Activated effector memory CD4-positive, alpha-beta T cell treated with anti-CD3 and anti-CD28 coated beads, Interleukin-2, amount 50 U/mL, for 16 hours (primary cell): ENCODE measurements around the gene HMX1.

ENCODE experiments used
- DNase-seq: peaks from one replicate; pipeline ENCODE4 v3.0.0-alpha.2; 2020

HMX1 gene

DNA sequence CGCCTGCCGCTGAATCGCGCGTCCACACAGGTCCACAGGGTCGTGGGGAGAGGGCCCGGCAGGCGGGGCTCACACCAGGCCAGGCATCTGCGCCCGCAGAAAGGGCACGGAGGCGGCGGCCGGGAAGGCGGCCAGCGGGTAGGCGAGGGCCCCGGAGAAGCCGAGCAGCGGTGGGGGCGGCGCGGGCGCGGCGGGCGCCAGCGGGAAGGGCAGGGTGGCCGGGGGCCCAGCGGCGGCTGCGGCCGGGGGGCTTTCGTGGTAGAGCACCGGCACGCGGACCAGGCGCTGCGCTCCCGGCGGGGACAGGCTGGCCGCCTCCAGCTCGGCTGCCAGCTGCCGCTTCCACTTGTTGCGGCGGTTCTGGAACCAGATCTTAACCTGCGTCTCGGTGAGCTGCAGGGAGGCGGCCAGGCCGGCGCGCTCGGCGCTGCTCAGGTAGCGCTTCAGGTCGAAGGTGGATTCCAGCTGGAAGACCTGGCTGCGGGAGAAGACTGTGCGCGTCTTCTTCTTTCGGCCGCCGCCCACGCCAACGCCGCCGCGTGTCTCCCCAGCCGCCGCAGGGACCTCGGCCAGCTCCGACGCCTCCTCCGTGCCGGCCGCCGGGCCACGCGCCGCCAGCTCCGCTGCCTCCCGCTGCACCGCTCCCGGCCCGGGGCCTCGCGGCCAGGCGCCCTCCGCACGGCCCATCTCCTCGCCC is 3.9 kb downstream of the HMX1 start:
- no peak for DNase-seq

DNA sequence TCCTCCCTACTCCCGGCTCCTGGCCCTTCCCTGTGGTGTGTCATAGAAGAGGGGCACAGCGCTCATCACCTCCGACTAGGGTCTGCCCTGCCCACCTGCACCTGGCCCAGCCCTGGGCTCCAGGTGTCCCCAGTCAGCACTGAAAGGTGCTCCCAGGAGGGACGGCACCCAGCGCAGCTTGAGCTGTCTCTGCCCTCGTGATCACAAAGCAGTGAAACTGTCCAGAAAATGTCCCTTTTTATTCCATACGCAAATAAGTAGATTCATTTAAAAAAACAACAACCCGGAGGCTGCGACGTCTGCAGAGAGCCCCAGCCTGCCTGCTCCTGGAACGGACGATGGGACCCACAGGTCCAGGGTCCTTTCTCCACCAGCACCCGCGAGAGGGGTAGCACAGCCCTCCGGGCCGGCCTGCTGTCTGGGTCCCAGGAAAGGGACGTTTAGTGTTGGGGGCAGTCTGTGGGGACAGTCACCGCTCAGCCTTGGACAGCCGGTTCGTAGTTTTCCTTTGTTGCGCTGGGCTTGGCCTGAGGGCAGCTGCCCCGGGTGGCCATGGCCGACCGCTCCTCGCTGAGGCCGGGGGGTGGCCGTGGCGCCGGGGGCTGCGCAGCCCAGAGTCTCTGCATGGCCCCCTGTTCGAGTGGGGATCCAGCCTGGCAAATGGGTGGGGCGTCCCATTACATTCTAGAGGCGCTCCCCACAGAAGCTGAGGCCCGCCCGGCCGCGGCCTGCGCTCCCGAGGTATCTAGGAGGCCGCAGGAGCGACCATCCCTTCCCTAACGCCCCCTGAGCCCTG is 4.6 kb downstream of the HMX1 start:
- DNase-seq = no peak

DNA sequence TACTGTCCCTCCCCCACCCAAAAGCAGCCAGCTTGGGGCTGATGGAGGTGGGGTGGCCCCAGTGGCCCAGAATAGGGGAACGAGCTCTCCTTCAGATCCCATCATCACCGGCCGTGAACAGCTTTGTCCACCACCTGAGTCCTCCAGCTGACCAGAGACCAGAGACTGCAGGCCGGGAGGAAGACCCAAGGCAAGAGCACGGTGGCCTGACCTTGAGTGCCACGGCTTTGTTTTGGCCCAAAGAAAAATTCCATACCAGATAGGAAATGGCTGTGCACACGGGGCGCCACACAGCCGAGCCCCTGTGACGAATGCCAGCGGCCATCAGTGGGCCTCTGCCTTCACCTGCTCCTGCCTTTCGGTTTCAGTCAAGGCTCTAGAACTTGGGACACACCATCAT is 5.2 kb downstream of the HMX1 start:
- DNase-seq = no peak

DNA sequence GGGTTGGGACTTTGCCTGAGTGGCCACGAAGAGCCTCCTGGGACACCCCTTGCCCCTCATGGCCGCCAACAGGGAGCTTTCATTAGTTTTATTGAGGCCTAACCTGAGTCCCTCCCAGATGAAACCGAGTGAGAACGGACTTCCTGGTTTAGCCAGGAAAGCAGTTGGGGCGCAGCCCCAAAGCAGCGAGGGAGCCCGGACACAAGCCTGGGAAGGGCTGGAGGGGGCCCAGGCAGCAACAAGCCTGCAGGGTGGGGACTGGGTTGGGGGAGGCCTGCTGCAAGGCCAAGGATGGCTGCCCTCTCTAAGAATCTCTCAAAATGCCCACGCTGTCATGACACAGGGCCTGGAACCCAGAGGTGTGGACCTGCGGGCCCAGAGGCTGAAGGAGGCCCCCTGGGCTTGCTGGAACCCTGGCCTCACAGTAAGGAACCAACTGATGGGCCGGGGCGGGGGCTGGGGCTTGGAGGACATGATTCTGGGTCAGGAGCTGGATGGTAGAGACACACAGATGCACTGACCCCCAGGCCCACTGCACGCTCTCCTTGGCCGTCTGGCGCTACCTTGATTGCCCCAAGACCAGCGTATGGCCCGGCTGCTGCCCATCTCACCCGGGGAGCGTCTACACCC is 5.8 kb downstream of the HMX1 start:
- DNase-seq = no peak

DNA sequence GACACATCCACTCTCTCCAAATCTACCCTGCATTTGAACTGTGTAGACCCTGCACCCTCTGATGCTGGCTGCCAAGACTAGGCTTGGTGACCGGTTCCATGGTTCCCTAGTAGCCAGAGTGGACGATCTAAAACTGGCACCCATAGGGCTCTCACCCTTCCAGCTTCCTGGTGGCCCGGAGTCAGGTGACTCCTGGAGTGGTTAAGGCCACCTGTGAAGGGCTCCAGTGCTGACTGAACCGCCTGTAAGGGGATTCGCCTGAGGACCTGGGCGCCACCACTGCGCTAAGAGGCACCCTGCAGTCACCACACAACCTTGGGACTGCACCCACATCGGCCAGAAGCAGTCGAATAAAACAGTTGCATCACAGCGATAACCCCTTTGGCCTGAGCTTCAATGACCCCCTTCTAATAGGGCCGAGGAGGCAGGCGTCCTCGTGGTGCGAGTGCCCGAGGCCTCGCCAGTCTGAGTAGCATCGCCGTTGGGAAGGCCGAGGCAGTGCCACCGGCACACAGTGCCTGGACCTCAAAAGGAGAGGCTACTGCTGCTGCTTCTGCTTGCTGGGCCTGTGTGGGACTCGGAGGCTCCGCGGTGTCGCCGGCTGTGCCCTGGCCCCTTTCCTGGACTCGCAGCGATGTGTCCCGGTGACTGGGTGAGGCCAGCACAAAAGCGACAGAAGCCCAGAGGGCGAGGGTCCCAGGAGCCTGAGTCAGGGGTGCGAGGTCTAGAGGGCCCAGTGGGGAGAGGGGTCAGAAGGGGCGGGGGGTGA is 6.5 kb downstream of the HMX1 start:
- DNase-seq = no peak

DNA sequence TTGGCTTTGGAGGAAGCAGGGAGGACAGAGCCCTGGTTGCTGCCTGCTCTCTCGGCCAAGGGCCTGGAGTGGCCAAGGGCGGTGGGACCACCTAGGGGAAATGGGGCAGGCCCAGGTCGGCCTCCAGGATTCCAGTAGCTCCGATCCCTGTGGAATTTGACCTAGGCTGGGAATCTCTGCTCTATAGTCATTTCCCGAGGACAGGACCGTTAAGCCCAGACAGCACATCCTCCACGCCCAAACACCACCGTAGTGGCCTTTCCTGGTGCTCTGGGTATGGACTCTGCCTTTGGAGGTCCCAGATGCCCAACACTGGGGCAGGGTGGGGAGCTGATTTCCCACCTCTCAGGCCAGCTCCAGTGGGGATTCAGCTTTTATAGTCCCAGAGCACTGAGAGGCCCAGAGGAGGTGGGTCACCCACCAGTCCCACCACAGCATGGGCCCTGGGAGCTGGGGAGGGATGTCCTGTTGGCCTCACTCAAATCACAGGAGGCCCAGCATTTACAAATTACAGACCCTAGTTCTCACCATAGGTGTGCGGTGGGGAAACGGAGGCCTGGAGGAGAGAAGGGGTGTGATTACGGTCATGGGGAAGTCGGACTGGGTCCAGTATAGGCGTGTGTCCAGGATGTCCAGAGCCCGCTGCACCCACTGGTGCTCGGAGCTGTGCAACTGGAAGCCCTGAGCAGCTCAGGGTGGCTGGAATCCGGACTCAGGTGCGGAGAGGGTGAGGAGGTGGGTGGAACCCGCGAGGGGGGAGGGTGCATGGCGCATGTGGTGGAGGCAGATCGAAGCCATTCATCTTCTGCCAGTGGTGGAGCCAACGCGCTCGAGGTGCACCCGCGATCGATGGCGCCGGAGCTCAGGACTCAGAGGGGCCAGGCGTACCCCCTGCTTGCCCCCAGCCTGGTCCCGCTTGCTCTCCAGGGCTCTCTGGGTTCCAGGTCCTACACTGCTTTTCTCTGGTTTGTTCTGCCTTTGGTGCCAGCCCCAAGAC is 7.7 kb downstream of the HMX1 start:
- no peak for DNase-seq

DNA sequence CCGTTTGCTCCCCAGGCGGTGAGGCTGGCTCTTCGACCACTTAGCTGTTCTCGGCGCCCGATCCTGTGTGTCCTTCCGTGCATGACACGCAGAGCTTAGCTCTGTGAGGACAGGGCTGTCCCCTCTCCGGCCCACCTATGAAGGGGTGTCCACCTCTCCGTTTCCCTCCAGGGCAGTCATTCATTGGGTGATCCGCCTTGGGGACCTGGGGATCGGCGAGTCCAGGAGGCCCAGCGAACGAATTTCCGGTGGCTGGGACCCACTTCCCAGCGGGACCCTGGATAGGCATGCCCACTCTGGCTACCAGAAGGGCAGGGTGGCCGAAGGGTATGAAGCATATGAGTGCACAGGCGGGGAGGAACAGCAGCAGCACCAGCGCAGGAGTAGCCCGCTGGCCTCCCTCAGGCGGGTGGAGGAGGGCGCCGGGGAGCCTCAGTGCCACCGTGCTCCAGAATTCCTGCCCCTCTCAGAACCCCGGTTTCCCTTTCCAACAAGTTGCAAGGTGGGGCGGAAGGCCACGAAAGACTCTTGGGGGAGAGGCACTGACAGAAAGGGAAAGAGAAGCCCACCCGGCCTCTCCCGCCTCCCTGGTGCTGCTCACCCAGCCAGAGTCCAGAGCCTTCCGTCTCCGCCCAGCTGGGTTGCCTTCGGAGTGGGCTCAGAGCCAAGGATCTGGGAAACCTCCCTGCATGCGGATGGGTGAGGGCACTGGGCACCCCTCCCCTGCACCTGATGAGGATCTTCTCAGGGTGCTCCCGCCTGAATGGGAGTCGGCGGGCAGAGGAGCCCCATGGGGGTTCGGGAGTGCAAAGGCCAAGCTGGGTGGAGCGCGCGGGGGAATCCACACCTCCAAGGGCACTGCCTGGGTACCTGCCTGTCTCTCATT is 8.6 kb downstream of the HMX1 start:
- DNase-seq = no peak

DNA sequence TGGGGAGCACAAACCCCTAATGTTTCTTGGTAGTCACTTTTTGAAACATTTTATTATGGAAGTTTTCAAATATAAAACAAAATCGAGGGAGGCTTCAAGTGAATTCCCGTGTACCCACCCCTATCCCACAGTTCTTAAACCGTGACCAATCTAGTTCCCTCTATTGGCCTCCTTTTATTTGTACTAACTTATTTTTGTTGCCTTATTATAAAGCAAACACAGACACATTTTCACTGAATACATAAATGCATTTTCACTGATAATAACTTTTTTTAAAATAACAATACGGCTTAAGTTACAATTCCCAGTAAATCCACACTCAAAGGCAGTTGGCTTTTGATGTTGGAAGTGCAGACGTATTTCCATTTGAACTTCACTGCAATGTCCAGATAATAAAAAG is 9.3 kb downstream of the HMX1 start:
- DNase-seq = no peak

DNA sequence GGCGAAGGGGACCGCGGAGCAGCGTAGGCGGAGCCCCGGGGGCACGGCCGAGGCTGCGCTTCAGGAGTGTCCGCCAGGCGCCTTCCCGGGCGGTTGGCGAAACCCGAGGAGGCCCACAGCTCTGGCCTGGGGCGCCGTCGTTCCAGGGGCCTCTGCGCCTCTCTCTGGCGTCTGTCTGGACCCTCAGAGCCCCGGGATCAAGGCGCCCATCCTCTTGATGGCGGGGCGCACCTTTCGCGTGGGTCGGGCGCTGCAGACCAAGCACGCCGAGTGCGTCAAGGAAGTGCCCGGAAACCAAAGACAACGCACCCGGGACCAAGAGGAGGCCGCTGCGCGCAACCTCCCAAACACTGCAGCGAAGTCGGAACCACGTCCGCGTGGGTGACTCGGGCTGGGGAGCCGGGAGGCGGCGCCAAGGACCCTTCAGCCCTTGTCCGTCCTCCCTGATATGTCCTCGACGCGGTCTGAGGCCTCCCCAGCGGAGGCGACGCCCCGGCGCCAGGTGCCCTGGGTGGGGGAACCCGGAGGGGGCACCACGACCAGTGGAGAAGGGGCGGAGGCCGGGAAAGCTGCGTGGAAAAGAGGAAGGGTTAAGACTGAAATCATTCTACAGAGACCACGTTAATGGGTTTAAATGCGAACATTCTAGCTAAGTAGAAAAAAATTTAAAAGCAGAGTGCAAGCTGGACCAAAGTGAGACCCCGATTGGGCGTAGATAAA is 9.9 kb downstream of the HMX1 start:
- DNase-seq = no peak

DNA sequence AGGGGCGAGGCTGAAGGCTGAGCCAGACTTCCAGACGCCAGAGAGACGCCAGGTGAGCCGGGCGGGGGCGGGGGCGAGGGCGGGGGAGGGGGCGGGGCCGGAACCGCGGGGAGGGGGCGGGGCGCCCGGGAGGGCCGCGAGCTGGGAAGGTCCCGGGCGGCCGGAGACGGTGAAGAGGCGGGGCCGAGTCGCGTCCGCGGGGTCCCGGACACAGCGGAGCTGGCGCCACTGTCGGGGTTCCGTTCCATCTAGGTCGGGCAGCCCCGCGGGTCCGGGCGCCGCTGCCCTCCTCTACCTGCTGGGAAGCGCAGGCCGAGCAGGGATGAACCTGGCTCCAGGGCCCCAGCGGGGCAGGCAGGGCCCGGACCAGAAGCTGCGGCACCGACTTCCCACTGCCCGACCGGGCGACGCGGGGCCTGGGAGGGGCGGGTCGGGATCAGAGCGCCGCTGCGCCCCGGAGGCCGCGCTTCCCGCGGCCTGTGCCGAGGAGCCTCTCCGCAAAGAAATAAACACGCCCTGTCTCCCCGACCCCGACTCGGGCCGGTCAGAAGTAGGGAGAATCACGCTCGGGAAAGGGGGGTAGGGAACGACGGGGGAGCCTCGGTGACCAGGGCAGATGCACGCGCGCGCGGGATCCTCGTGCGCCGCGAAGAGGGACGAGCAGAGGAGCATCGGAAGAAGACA is 10.6 kb downstream of the HMX1 start:
- no peak for DNase-seq

DNA sequence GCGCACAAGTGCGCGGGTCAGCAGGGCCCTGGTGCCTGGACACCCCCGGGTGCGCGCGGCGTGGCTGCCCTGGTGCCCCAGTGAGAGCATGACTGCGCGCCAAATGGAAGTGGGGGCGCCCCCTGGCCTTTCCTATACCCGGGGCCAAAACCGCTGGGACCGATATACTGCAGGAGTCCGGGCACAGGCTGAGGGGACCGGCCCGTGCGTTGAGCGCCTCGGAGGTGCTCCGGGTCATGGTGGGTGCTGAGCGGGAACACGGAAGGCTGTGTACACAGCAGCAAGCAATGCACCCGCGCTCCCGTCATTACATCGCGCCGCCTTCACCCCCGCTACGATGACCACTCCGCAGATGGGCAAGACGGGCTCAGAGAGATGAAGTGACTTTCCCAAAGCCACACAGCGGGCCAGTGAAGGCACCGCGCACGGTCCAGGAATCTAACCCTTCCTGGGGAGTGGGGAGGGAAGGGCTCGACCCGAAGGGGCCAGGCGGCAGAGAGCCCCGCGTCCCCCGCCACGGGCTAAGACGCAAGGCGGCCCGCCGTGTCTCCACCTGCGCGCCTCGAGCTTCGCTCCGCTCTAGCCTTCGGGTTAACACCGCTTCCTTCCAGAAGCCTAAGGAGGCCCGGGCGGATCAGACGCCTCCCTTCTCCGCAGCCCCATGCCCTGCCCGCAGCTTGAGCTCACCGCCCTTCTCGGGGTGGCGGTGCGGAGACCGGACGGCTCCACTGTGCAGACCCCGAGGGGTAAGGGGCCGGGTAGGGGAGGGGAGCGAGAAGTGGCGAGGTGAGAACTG is 11.3 kb downstream of the HMX1 start:
- no peak for DNase-seq

DNA sequence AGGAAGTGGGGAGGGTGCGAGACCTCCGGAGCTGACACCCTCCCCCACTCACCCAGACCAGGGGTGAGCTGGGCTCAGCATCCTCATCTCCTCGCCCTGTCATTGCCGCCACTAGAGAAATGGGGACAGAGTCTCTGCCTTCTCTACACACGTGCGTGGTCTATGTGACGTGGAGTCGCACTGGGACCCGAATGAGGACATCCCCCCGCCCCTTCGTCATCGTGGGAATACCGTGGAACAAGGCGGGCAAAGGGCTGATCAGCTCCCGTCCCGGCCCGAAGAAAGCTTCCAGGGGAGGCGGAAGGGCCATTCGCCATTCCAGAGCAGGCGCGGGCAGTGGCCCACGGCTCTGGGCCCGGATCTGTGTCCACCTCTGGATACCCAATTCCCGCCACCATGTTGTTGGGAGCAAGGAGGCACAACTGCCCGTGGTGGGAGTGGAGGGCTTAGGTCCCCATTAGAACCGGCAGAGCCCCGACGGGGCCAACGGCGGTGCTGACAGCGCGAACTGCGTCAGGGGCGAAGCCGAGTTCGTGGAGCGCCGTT is 12.0 kb downstream of the HMX1 start:
- no peak for DNase-seq

DNA sequence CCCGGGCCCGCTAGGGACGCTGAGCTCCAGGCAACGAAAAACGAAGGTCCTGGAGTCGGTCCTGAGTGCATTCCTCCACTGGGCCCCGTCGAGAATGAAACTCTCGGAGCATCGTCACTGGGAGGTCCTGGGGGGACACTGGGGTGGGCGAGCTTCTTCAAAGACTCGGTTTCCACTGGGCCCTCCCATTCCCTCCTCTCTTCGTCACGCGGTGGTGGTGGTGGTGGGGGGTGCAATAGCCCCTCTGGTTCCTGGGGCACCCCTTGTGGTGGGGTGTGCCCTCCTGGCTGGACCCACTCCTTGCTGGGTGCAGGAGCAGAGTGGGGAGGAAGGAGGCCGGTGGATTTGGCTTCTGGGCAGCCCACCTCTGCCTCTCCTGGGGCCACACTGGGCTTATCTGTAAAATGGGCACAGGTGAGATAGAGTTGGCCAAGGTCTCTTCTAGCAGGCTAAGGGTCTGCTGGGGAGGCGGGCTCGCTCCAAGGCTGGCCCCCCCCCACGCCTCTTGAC is 12.9 kb downstream of the HMX1 start:
- no peak for DNase-seq

DNA sequence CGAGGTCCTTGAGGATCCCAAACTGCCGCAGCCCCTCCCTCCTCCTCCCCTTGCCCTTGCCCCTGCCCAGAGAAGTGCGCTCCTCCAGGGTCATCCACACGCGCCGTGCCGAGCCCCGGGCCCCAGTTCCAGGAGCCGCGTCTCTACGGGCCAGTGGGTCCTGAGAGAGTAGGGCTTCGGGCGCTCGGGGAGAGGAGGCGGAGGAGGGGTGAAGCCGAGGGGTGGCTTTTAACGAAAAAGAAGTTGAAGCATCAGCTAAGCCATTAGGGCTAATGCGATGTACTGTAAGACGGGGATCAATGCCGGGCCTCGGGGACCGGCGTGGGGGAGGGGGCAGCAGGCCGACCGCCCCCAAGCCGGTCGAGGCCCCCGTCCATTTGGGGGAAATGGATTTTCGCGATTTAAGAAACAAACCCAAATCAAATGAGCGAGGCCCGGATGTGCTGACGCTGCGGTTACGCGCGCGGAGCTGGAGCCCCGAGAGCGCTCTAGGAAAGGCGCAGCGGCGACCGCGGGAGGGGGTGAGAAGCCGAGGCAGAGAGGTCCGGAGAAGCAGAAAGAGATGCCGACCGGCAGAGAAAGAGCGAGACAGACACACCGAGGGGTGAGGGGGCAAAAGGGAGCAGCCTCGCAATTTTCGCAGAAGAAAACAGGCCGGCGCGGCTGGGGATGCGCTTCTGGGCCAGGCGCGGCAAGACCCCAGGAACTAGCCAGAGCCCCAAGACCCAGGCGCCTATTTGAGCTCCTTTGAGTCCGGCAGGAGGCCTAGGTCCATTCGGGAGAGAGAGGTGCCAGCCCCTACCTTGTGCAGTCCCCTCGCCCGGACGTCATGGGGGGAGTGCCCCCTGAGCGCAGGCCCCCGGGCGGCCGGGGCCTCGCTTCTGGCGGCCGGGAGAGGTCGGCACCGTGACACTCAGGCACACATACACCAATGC is 13.6 kb downstream of the HMX1 start:
- no peak for DNase-seq

DNA sequence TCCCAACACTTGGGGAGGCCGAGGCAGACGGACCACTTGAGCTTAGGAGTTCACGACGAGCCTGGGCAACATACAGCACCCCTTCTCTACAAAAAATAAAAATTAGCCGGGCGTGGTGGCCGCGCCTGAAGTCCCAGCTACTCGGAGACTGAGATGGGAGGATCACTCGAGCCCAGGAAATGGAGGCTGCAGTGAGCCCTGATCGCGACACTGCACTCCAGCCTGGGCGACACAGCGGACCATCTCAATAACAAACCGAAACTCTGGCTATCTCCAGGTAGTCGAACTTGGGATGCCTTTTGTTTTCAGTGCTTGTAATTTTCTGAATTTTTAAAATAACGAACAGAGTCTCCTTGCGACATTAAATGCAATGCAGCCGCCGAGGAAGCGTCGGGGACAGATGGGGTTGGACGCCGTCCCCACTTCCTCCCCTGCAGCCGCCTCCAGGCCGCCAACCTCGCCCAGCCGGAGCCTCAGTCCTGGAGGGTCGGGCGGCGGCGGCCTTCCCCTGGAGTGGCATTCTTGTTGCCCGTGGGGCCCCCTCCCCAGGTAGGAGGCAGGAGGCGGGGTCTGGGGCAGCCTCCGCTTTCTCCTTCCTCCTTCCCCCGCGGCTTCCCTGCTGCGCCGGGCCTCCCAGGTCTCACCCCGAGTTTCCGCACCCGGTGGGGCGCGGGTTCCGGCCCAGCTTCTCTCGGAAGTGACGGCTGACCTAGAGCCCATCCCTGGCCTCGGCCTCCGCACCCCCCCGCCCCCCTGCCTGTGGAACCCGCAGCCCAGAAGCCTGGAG is 14.6 kb downstream of the HMX1 start:
- DNase-seq = no peak

DNA sequence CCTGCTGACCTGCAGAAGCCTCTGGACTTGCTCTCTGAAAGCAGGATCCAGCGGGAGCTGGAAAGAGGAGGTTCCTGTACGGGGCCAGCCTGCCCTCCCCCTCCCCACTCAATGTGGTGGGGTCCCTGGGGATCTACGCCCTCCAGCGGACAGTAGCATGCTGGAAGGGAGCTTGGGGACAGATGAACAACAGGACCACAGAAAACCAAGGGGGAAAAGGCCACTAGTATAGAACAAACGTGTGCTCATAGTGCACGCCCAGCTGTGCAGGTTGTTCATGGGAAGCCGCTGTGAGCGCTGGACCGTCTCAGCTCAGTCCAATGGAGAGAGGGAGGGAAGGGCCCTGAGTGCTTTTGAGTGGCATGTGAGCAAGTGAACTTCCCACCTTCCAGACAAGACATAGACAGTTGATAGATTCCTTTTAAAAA is 15.8 kb downstream of the HMX1 start:
- DNase-seq = no peak
